ENCODE measurements around the gene MYCN. TPM values are rescaled to one million over a fixed set of nuclear protein-coding genes. Genes with fewer than 3 reads are reported as not detected.

The MYCN gene
- polyA plus RNA-seq, 1 donor (not counting 4 experiments of a cell fraction or from before 2014, with no cell fraction given): not detected

DNA sequence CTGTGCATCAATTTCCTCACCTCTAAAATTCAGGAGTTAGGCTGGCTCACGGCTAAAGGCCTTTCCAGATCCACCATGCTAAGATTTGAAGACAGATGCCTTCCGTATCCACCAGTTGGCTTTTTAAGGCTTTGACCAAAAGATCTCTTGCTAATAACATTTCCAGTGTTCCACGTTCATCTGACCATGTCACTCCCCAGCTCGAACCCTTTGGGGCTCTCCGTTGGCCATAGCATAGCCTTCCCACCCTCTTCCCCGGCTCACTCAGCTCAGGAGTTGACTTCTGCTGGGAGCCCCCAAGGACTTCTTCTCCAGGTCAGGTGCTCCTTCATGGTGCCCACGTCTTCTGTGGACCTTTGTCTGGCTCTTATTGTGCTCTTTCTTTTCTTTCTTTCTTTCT is 53.3 kb downstream of the MYCN start:
- dilution Hi-C loops (cut with MboI; ENCODE audit: extremely low pct_ligation_motif_present, low sequenced_read_pairs): no loop called here

GRCh38 chr2:15995603-15996002 is 55.3 kb downstream of the MYCN start:
- FAIRE-seq: no peak
- Histone ChIP-seq H3K4me2 (ENCODE audit: control insufficient read depth, extremely low read depth, insufficient read depth, low read depth, low read length) (no peak overlapping the region), H3K9me1 (ENCODE audit: control insufficient read depth, extremely low read depth, insufficient read depth, low read length) (no peaks in the 10 kb centered on the region), H3K9ac (ENCODE audit: control insufficient read depth, extremely low read depth, insufficient read depth, low read length) (no peak overlapping the region), H3K9me3 (ENCODE audit: control insufficient read depth, low read depth, low read length) (no peaks in the 10 kb centered on the region), H3K27me3 (ENCODE audit: control insufficient read depth, extremely low read depth, insufficient read depth, low read length) (no peaks in the 10 kb centered on the region), H3K79me2 (ENCODE audit: control insufficient read depth, insufficient read depth, low read length) (no peaks in the 10 kb centered on the region), H3K4me1 (ENCODE audit: control insufficient read depth, extremely low read depth, insufficient read depth, low read length) (no peaks in the 10 kb centered on the region), H3K36me3 (ENCODE audit: control insufficient read depth in 2 of 2, extremely low read depth in 1 of 2, insufficient read depth in 2 of 2, low read length in 2 of 2) (no peaks in the 10 kb centered on the region), H3K4me3 (ENCODE audit: control insufficient read depth in 2 of 3, extremely low read depth in 1 of 3, insufficient read depth in 2 of 3, low read depth in 1 of 3, low read length in 3 of 3) (no peak overlapping the region), H3K27ac (ENCODE audit: control insufficient read depth, insufficient read depth, low read length) (no peak overlapping the region), H2AFZ (ENCODE audit: control insufficient read depth, low read length) (no peak overlapping the region), H4K20me1 (ENCODE audit: control insufficient read depth, extremely low read depth, insufficient read depth, low read length) (no peaks in the 10 kb centered on the region)
- dilution Hi-C loops (cut with MboI; ENCODE audit: extremely low pct_ligation_motif_present, low sequenced_read_pairs): no loop called here
- no peak for TF ChIP-seq EZH2 (IDR thresholded peaks at IDR 0.05; ENCODE audit: low read length)
- DNase-seq (ENCODE audit: low read depth, low spot score): no peak

More for the DNA sequence above, 53.3 kb downstream of the MYCN start:
- Histone ChIP-seq H3K4me3 (ENCODE audit: control insufficient read depth in 2 of 3, extremely low read depth in 1 of 3, insufficient read depth in 2 of 3, low read depth in 1 of 3, low read length in 3 of 3) (no peak overlapping the region), H3K4me2 (ENCODE audit: control insufficient read depth, extremely low read depth, insufficient read depth, low read depth, low read length) (no peak overlapping the region), H3K9me1 (ENCODE audit: control insufficient read depth, extremely low read depth, insufficient read depth, low read length) (no peaks in the 10 kb centered on the region), H3K79me2 (ENCODE audit: control insufficient read depth, insufficient read depth, low read length) (no peaks in the 10 kb centered on the region), H3K9ac (ENCODE audit: control insufficient read depth, extremely low read depth, insufficient read depth, low read length) (no peak overlapping the region), H3K4me1 (ENCODE audit: control insufficient read depth, extremely low read depth, insufficient read depth, low read length) (no peaks in the 10 kb centered on the region), H3K9me3 (ENCODE audit: control insufficient read depth, low read depth, low read length) (no peaks in the 10 kb centered on the region), H3K36me3 (ENCODE audit: control insufficient read depth in 2 of 2, extremely low read depth in 1 of 2, insufficient read depth in 2 of 2, low read length in 2 of 2) (no peaks in the 10 kb centered on the region), H3K27ac (ENCODE audit: control insufficient read depth, insufficient read depth, low read length) (no peak overlapping the region), H3K27me3 (ENCODE audit: control insufficient read depth, extremely low read depth, insufficient read depth, low read length) (no peaks in the 10 kb centered on the region), H2AFZ (ENCODE audit: control insufficient read depth, low read length) (no peak overlapping the region), H4K20me1 (ENCODE audit: control insufficient read depth, extremely low read depth, insufficient read depth, low read length) (no peaks in the 10 kb centered on the region)
- no peak for DNase-seq (ENCODE audit: low read depth, low spot score)
- FAIRE-seq: no peak
- no peak for TF ChIP-seq CTCF (optimal IDR thresholded peaks at IDR 0.05 in 1 of 3, IDR thresholded peaks at IDR 0.05 in 1 of 3, conservative IDR thresholded peaks at IDR 0.05 in 1 of 3; ENCODE audit: extremely low read depth in 1 of 3, insufficient read depth in 2 of 3, low read length in 3 of 3)
- TF ChIP-seq EZH2 (IDR thresholded peaks at IDR 0.05; ENCODE audit: low read length): no peak

Small RNA genes lying within 50 kb of the gene (small RNA-seq; reads per million reads assigned to genes)
- gene RF01210 (ENCODE audit: insufficient read length in 3 of 3, low read depth in 3 of 3, low replicate concordance in 1 of 3) (0 reads per million in 3 experiments), gene RN7SL104P (ENCODE audit: insufficient read length in 3 of 3, low read depth in 3 of 3, low replicate concordance in 1 of 3) (0 reads per million in 3 experiments)

Measured in keratinocyte (primary cell).